Mesenchymal stem cell (in vitro differentiated cells and primary cell): ENCODE data around the gene ULBP1.
"Not testable (repeated sequence)": the region's sequence is repeated elsewhere in the genome, so short reads cannot be mapped to it uniquely, and the experiment has no call there.

ENCODE experiments used
- DNase-seq: peaks from one replicate; pipeline ENCODE4 v3.0.0-alpha.2; 2013
- H2AFZ ChIP-seq: one replicate; pipeline ENCODE4 v1.6.1; 2013; ENCODE audit warnings: low read depth, mild to moderate bottlenecking, control low read depth, inconsistent platforms, low read length, moderate library complexity
- H2AK5ac ChIP-seq: 2 replicates; pipeline ENCODE4 v1.6.1; 2013; ENCODE audit warnings: low read length, moderate library complexity, mild to moderate bottlenecking, inconsistent platforms; ENCODE audit not compliant: severe bottlenecking
- H2BK120ac ChIP-seq: one replicate; pipeline ENCODE4 v1.6.1; 2013; ENCODE audit warnings: low read depth, mild to moderate bottlenecking, inconsistent platforms, low read length, moderate library complexity
- H2BK12ac ChIP-seq, 2 experiments: one replicate each; pipeline ENCODE4 v1.6.1; 2013; ENCODE audit warnings: inconsistent platforms in 2 of 2, low read length in 2 of 2, mild to moderate bottlenecking in 2 of 2, moderate library complexity in 2 of 2, control low read depth in 1 of 2
- H2BK15ac ChIP-seq: one replicate; pipeline ENCODE4 v1.6.1; 2013; ENCODE audit warnings: mild to moderate bottlenecking, low read depth, inconsistent platforms; ENCODE audit not compliant: poor library complexity, severe bottlenecking
- H2BK5ac ChIP-seq: 2 replicates; pipeline ENCODE4 v1.6.1; 2013; ENCODE audit warnings: low read depth, mild to moderate bottlenecking, low read length, control low read depth, inconsistent platforms; ENCODE audit not compliant: poor library complexity, severe bottlenecking
- H3K14ac ChIP-seq, 2 experiments: one replicate each; pipeline ENCODE4 v1.6.1; 2013; ENCODE audit warnings: inconsistent platforms in 2 of 2, low read length in 2 of 2, control low read depth in 1 of 2, mild to moderate bottlenecking in 1 of 2, moderate library complexity in 1 of 2
- H3K18ac ChIP-seq, 2 experiments: one replicate each; pipeline ENCODE4 v1.6.1; 2013; ENCODE audit warnings: inconsistent platforms in 2 of 2, low read length in 2 of 2, control low read depth in 1 of 2, low read depth in 1 of 2, mild to moderate bottlenecking in 1 of 2
- H3K23ac ChIP-seq, 2 experiments: one replicate each; pipeline ENCODE4 v1.6.1; 2013; ENCODE audit warnings: inconsistent platforms in 2 of 2, low read length in 2 of 2, mild to moderate bottlenecking in 2 of 2, moderate library complexity in 2 of 2, control low read depth in 1 of 2
- H3K27ac ChIP-seq: 2 replicates; pipeline ENCODE4 v1.5.1; 2013; ENCODE audit warnings: mild to moderate bottlenecking, moderate library complexity, low read length, control low read depth, inconsistent platforms; ENCODE audit not compliant: poor library complexity, severe bottlenecking
- H3K27me3 ChIP-seq, 2 experiments: 2 replicates each; pipeline versions ENCODE4 v1.6.1 to v1.7.0; 2013; ENCODE audit warnings: low read length in 2 of 2, mild to moderate bottlenecking in 2 of 2, moderate library complexity in 2 of 2, control low read depth in 1 of 2, inconsistent platforms in 1 of 2; ENCODE audit not compliant: control insufficient read depth in 1 of 2, insufficient read depth in 1 of 2
- H3K36me3 ChIP-seq, 2 experiments: 2 replicates each; pipeline versions ENCODE4 v1.6.1 to v1.7.0; 2013; ENCODE audit warnings: low read length in 2 of 2, control low read depth in 1 of 2, inconsistent platforms in 1 of 2, low read depth in 1 of 2, mild to moderate bottlenecking in 1 of 2; ENCODE audit not compliant: insufficient read depth in 2 of 2, control insufficient read depth in 1 of 2
- H3K4ac ChIP-seq, 2 experiments: one replicate each; pipeline ENCODE4 v1.6.1; 2013; ENCODE audit warnings: inconsistent platforms in 2 of 2, low read length in 2 of 2, mild to moderate bottlenecking in 2 of 2, moderate library complexity in 2 of 2, control low read depth in 1 of 2, low read depth in 1 of 2
- H3K4me1 ChIP-seq: 2 replicates; pipeline ENCODE4 v1.6.1; 2013; ENCODE audit warnings: low read depth, low read length, control low read depth; ENCODE audit not compliant: control insufficient read depth, insufficient read depth
- H3K4me2 ChIP-seq: 2 replicates; pipeline ENCODE4 v1.6.1; 2013; ENCODE audit warnings: low read length, mild to moderate bottlenecking, inconsistent platforms; ENCODE audit not compliant: poor library complexity, severe bottlenecking
- H3K4me3 ChIP-seq, 2 experiments: 2 replicates each; pipeline versions ENCODE4 v1.5.1 to v1.7.0; 2013; ENCODE audit warnings: low read length in 2 of 2, mild to moderate bottlenecking in 2 of 2, control low read depth in 1 of 2, low read depth in 1 of 2; ENCODE audit not compliant: insufficient read depth in 1 of 2
- H3K79me1 ChIP-seq: replicated peaks from 2 replicates; pipeline ENCODE4 v1.6.1; 2013; ENCODE audit warnings: mild to moderate bottlenecking, control low read depth, low read length, inconsistent platforms; ENCODE audit not compliant: poor library complexity, severe bottlenecking
- H3K9ac ChIP-seq: 2 replicates; pipeline ENCODE4 v1.7.0; 2013; ENCODE audit warnings: mild to moderate bottlenecking, low read length, moderate library complexity
- H3K9me3 ChIP-seq: 2 replicates; pipeline ENCODE4 v1.7.0; 2013; ENCODE audit warnings: mild to moderate bottlenecking, low read length; ENCODE audit not compliant: control insufficient read depth
- H4K8ac ChIP-seq: one replicate; pipeline ENCODE4 v1.6.1; 2013; ENCODE audit warnings: inconsistent platforms, mild to moderate bottlenecking, low read length, moderate library complexity
- H4K91ac ChIP-seq: one replicate; pipeline ENCODE4 v1.6.1; 2013; ENCODE audit warnings: mild to moderate bottlenecking, low read length, inconsistent platforms
- WGBS: methylation state at CpG from one replicate; pipeline ENCODE4 v1.1.7; 2013; ENCODE audit warnings: mixed read lengths; 5-methylcytosine and 5-hydroxymethylcytosine counted together

ULBP1 gene

GRCh38 chr6:149955654-149956317 lies 8.0 kb upstream of the ULBP1 start:
- DNase-seq, H2AFZ ChIP-seq, H2AK5ac ChIP-seq, H3K23ac ChIP-seq, H3K27ac ChIP-seq, H3K14ac ChIP-seq, H2BK5ac ChIP-seq, H3K4me2 ChIP-seq, H3K18ac ChIP-seq, H3K4me3 ChIP-seq, H3K4ac ChIP-seq, H3K79me1 ChIP-seq, H3K36me3 ChIP-seq, H2BK15ac ChIP-seq, H3K4me1 ChIP-seq, H4K91ac ChIP-seq, H3K9me3 ChIP-seq, H2BK12ac ChIP-seq, H3K9ac ChIP-seq, H2BK120ac ChIP-seq, H4K8ac ChIP-seq: not testable (repeated sequence)
- peaks cover 64 to 91% of the 10 kb centered on the region in 2 experiments for H3K27me3 ChIP-seq
- 48% methylated on average over 5 of the region's 7 CpGs for WGBS

- H3K4ac ChIP-seq, H2BK120ac ChIP-seq, H3K9ac ChIP-seq, H2AFZ ChIP-seq, H2BK5ac ChIP-seq, H3K4me2 ChIP-seq, H3K4me3 ChIP-seq, H4K91ac ChIP-seq, H3K23ac ChIP-seq, H3K36me3 ChIP-seq, H2AK5ac ChIP-seq, H3K27ac ChIP-seq, H3K79me1 ChIP-seq, H2BK15ac ChIP-seq, DNase-seq, H2BK12ac ChIP-seq, H3K18ac ChIP-seq, H3K14ac ChIP-seq, H3K9me3 ChIP-seq, H4K8ac ChIP-seq: not testable (repeated sequence)
- peaks cover 51 to 91% of the 10 kb centered on the region in 2 experiments for H3K27me3 ChIP-seq
- H3K4me1 ChIP-seq = peaks cover 10% of the 10 kb centered on the region
- WGBS = 91% methylated on average over 2 of the region's 3 CpGs
Measured at GRCh38 chr6:149958124-149958523, 5.6 kb upstream of the ULBP1 start.

GRCh38 chr6:149959806-149960205 lies 3.9 kb upstream of the ULBP1 start:
- not testable (repeated sequence) for H3K79me1 ChIP-seq, H3K18ac ChIP-seq, H4K91ac ChIP-seq, H2AFZ ChIP-seq, H2BK5ac ChIP-seq, H3K9me3 ChIP-seq, H2AK5ac ChIP-seq, H3K36me3 ChIP-seq, H2BK120ac ChIP-seq, H3K4me2 ChIP-seq, DNase-seq, H3K9ac ChIP-seq, H3K27ac ChIP-seq, H2BK12ac ChIP-seq, H4K8ac ChIP-seq, H3K14ac ChIP-seq, H3K4me3 ChIP-seq, H3K4ac ChIP-seq, H3K23ac ChIP-seq, H2BK15ac ChIP-seq
- H3K27me3 ChIP-seq = peaks cover 53 to 96% of the 10 kb centered on the region in 2 experiments
- no CpG with 5 or more reads among the region's 4 CpGs for WGBS
- peaks cover 25% of the 10 kb centered on the region for H3K4me1 ChIP-seq

GRCh38 chr6:149960488-149960887 lies 3.3 kb upstream of the ULBP1 start:
- no peak overlapping the region for H4K91ac ChIP-seq
- no peak overlapping the region for H3K9ac ChIP-seq
- H3K4me1 ChIP-seq = peaks cover 31% of the 10 kb centered on the region
- no peak overlapping the region for H2BK5ac ChIP-seq
- no peak overlapping the region for H3K23ac ChIP-seq
- no peaks in the 10 kb centered on the region for H3K36me3 ChIP-seq
- no peak for DNase-seq
- peaks cover 55 to 97% of the 10 kb centered on the region in 2 experiments for H3K27me3 ChIP-seq
- WGBS = 75% methylated on average over 6 of the region's 6 CpGs
- H4K8ac ChIP-seq = no peak overlapping the region
- H2AK5ac ChIP-seq = no peak overlapping the region
- no peak overlapping the region for H3K14ac ChIP-seq
- no peak overlapping the region for H3K4me3 ChIP-seq
- no peak overlapping the region for H3K4ac ChIP-seq
- H3K18ac ChIP-seq = no peak overlapping the region
- H2BK12ac ChIP-seq = no peak overlapping the region
- H3K27ac ChIP-seq = no peak overlapping the region
- no peaks in the 10 kb centered on the region for H3K9me3 ChIP-seq
- no peaks in the 10 kb centered on the region for H3K79me1 ChIP-seq
- H2BK120ac ChIP-seq = no peak overlapping the region
- no peak overlapping the region for H2BK15ac ChIP-seq
- H2AFZ ChIP-seq = no peak overlapping the region
- no peak overlapping the region for H3K4me2 ChIP-seq
